K562 (cell line): ENCODE results near the gene RHBDL3. TPM values are rescaled to one million over a fixed set of nuclear protein-coding genes. Genes with fewer than 3 reads are reported as not detected.

Experiments used
- ATAC-seq: fragments of 200-7000 bp; cut with Tn5 transposase; 3 replicates; pipeline ENCODE4 v1.9.1; 2020; ENCODE audit warnings: moderate library complexity
- BruUV-seq: library from RNA; stranded (reverse); fragments of 400-500 nt; replicated peaks from 2 replicates; lab custom pipeline; 2021; lab: Mats Ljungman, UMichigan
- CTCF ChIA-PET: fragments of 300-600 bp; formaldehyde crosslinking; extraction: SDS; loops from one replicate; lab custom pipeline; 2021; ENCODE audit warnings: low intra/inter-chr PET ratio; lab: Yijun Ruan, JAX
- POLR2A ChIA-PET: fragments of 300-600, 350-650 bp; sonication (Branson Sonifier 250); formaldehyde crosslinking; extraction: SDS; loops from one replicate; lab custom pipeline; 2021; ENCODE audit warnings: antibody characterized with exemption, inconsistent platforms; lab: Yijun Ruan, JAX
- DNase-seq, 4 experiments: peaks; one replicate each; pipeline versions ENCODE4 v3.0.0 to v3.0.0-alpha.2; 2011 to 2018; ENCODE audit warnings: low spot score in 3 of 4, mixed read lengths in 3 of 4; ENCODE audit errors: extremely low read depth in 1 of 4
- FAIRE-seq: peaks from 2 replicates; lab custom pipeline; 2011; peaks lifted over from hg19 to GRCh38; lab: Jason Lieb, UNC
- H2AFZ ChIP-seq: 2 replicates; pipeline ENCODE4 v1.6.0; 2011; ENCODE audit warnings: low read depth, low read length, control low read depth, inconsistent platforms
- H3K27ac ChIP-seq: fragments of 200-600 bp; 3 replicates; pipeline ENCODE4 v1.8.0; 2011; ENCODE audit warnings: low read depth, mild to moderate bottlenecking, control low read depth, inconsistent platforms, low read length, moderate library complexity, mixed read lengths; ENCODE audit errors: extremely low read depth
- H3K27me3 ChIP-seq, 2 experiments: fragments of 300-600 bp in 1 of 2; 2 replicates in 1 of 2; 3 replicates in 1 of 2; pipeline versions ENCODE4 v1.6.0 to v1.8.0; 2011; ENCODE audit warnings: inconsistent platforms in 2 of 2, low read length in 2 of 2, mild to moderate bottlenecking in 1 of 2, mixed read lengths in 1 of 2, moderate library complexity in 1 of 2; ENCODE audit not compliant: control insufficient read depth in 2 of 2, insufficient read depth in 2 of 2
- H3K36me3 ChIP-seq: fragments of 300-600 bp; 3 replicates; pipeline ENCODE4 v1.8.0; 2011; ENCODE audit warnings: mild to moderate bottlenecking, low read length, inconsistent platforms; ENCODE audit not compliant: control insufficient read depth, insufficient read depth
- H3K4me1 ChIP-seq, 2 experiments: fragments of 200-600 bp in 1 of 2; replicated peaks in 1 of 2; 2 replicates in 1 of 2; 3 replicates in 1 of 2; pipeline versions ENCODE4 v1.5.1 to v1.8.0; 2011; ENCODE audit warnings: inconsistent platforms in 2 of 2, low read length in 2 of 2, mild to moderate bottlenecking in 1 of 2, mixed read lengths in 1 of 2, moderate library complexity in 1 of 2; ENCODE audit not compliant: control insufficient read depth in 2 of 2, insufficient read depth in 2 of 2
- H3K4me2 ChIP-seq: 2 replicates; pipeline ENCODE4 v1.6.1; 2011; ENCODE audit warnings: low read length, control low read depth, inconsistent platforms, mixed read lengths; ENCODE audit not compliant: insufficient read depth
- H3K4me3 ChIP-seq: fragments of 200-600 bp; sonication (generic), shearing (Covaris generic); 2 replicates; pipeline ENCODE4 v1.5.1; 2016; ENCODE audit warnings: control low read depth, inconsistent platforms
- H3K79me2 ChIP-seq: fragments of 200-600 bp; 3 replicates; pipeline ENCODE4 v1.8.0; 2011; ENCODE audit warnings: low read length, inconsistent platforms; ENCODE audit not compliant: control insufficient read depth, insufficient read depth
- H3K9ac ChIP-seq, 2 experiments: 2 replicates each; pipeline versions ENCODE4 v1.6.0 to v1.6.1; 2011; ENCODE audit warnings: low read depth in 2 of 2, low read length in 2 of 2, control low read depth in 1 of 2, inconsistent platforms in 1 of 2, mild to moderate bottlenecking in 1 of 2, mixed read lengths in 1 of 2; ENCODE audit not compliant: insufficient read depth in 1 of 2
- H3K9me1 ChIP-seq: one replicate; pipeline ENCODE4 v1.6.0; 2011; ENCODE audit warnings: inconsistent platforms, mild to moderate bottlenecking, low read length, moderate library complexity; ENCODE audit not compliant: control insufficient read depth, insufficient read depth
- H3K9me3 ChIP-seq: replicated peaks from 2 replicates; pipeline ENCODE4 v1.5.1; 2011; ENCODE audit warnings: low read depth, low read length, inconsistent platforms; ENCODE audit not compliant: control insufficient read depth, insufficient read depth
- H4K20me1 ChIP-seq: replicated peaks from 2 replicates; pipeline ENCODE4 v1.6.1; 2011; ENCODE audit warnings: low read length, inconsistent platforms, mixed read lengths; ENCODE audit not compliant: control insufficient read depth, insufficient read depth
- BCL6 ChIP-seq: fragments of 250-450 bp; sonication (Bioruptor Pico); IDR thresholded peaks from 2 replicates; pipeline ENCODE4 v1.4.0; 2020
- CBX2 ChIP-seq: fragments of 200-600 bp; sonication (generic); IDR thresholded peaks from one replicate; pipeline ENCODE4 v1.6.1; 2012; ENCODE audit warnings: mild to moderate bottlenecking, low read length, inconsistent platforms; ENCODE audit not compliant: insufficient read depth, poor library complexity, severe bottlenecking
- E2F4 ChIP-seq: sonication (generic); formaldehyde crosslinking; IDR thresholded peaks from 2 replicates; pipeline ENCODE4 v1.8.0; 2022; ENCODE audit warnings: mild to moderate bottlenecking, low read depth, missing genetic modification reagents
- HEY1 ChIP-seq: fragments of 250-450 bp; sonication (Bioruptor Pico); IDR thresholded peaks from 2 replicates; pipeline ENCODE4 v1.5.0; 2020; ENCODE audit warnings: mild to moderate bottlenecking, moderate library complexity, borderline replicate concordance
- KDM5B ChIP-seq: fragments of 200-600 bp; sonication (generic); IDR thresholded peaks from 2 replicates; pipeline ENCODE4 v1.6.1; 2012; ENCODE audit warnings: low read depth, mild to moderate bottlenecking, moderate library complexity, low read length, control low read depth, inconsistent platforms; ENCODE audit not compliant: insufficient replicate concordance
- MAFG ChIP-seq: fragments of 450-650 bp; conservative IDR thresholded peaks from 2 replicates; pipeline ENCODE4 v1.6.1; 2016; ENCODE audit warnings: missing genetic modification characterization, missing compliant biosample characterization
- MECOM ChIP-seq: fragments of 250-450 bp; sonication (Bioruptor Pico); IDR thresholded peaks from 2 replicates; pipeline ENCODE4 v1.8.0; 2022; ENCODE audit warnings: inconsistent platforms
- MED1 ChIP-seq: sonication (generic); formaldehyde crosslinking; IDR thresholded peaks from 2 replicates; pipeline ENCODE4 v1.8.1; 2023; ENCODE audit warnings: missing genetic modification reagents, borderline replicate concordance
- NELFE ChIP-seq: IDR thresholded peaks from 2 replicates; pipeline ENCODE4 v1.6.1; 2011; ENCODE audit warnings: mild to moderate bottlenecking; ENCODE audit not compliant: insufficient read depth, insufficient read length
- NFIC ChIP-seq: fragments of 450-650 bp; IDR thresholded peaks from 2 replicates; pipeline ENCODE4 v1.6.1; 2017; ENCODE audit warnings: mild to moderate bottlenecking, inconsistent platforms
- SAFB ChIP-seq: fragments of 200-400 bp; formaldehyde crosslinking; IDR thresholded peaks from 2 replicates; pipeline ENCODE4 v1.6.1; 2017; ENCODE audit warnings: low read depth, low read length, borderline replicate concordance
- SFPQ ChIP-seq: fragments of 200-400 bp; formaldehyde crosslinking; IDR thresholded peaks from 2 replicates; pipeline ENCODE4 v1.6.1; 2017; ENCODE audit warnings: mild to moderate bottlenecking, low read depth, low read length, moderate library complexity
- XRCC5 ChIP-seq: fragments of 200-400 bp; formaldehyde crosslinking; IDR thresholded peaks from 2 replicates; pipeline ENCODE4 v1.6.1; 2017; ENCODE audit warnings: low read depth, mild to moderate bottlenecking, low read length
- ZBTB5 ChIP-seq: fragments of 450-650 bp; IDR thresholded peaks from 2 replicates; pipeline ENCODE4 v1.6.1; 2017; ENCODE audit warnings: antibody characterized with exemption
- ZNF717 ChIP-seq: fragments of 250-450 bp; sonication (Bioruptor Pico); IDR thresholded peaks from 2 replicates; pipeline ENCODE4 v1.5.0; 2021
- WGBS: fragments of 100-300 bp; shearing (Covaris generic); methylation state at CpG from one replicate; pipeline ENCODE4 v1.1.6; 2016; ENCODE audit warnings: low coverage, mixed read lengths; ENCODE audit not compliant: insufficient coverage; ENCODE audit errors: missing lambda C conversion rate; 5-methylcytosine and 5-hydroxymethylcytosine counted together
- in situ Hi-C: fragments of 300-500 bp; cut with MboI; formaldehyde crosslinking; loops from 4 replicates; pipeline ENCODE4 v1.15.0; 2018; ENCODE audit warnings: inconsistent platforms, mixed read lengths
- intact Hi-C: fragments of 100-400 bp; cut with micrococcal nuclease; formaldehyde crosslinking; loops from 2 replicates; pipeline ENCODE4 v1.14.2; 2022
- polyA plus RNA-seq, 8 experiments: library from polyadenylated mRNA; depleted of rRNA in 4 of 8; stranded (reverse) in 5 of 8; unstranded in 3 of 8; fragments of >200 nt; fragmentation: Nextera tagmentation in 2 of 8; fragmentation: Illumina TruSeq in 1 of 8; extraction: Ambion mirVana in 2 of 8; extraction: Trizol in 1 of 8; gene quantifications; 2 replicates each; pipeline versions ENCODE4 v1.2.1 to v1.2.3, GENCODE V29; 2011 to 2014; ENCODE audit warnings: inconsistent platforms in 1 of 8, missing spikeins in 1 of 8
- total RNA-seq, 7 experiments: library from RNA; depleted of rRNA in 6 of 7; stranded (reverse); fragments of >200 nt in 6 of 7; fragmentation: Illumina TruSeq in 2 of 7; extraction: Trizol in 2 of 7; gene quantifications; 2 replicates each; pipeline versions ENCODE4 v1.2.1 to v1.2.3, GENCODE V29; 2011 to 2021; ENCODE audit warnings: low replicate concordance in 1 of 7

The RHBDL3 gene
- total and polyA plus RNA-seq, 9 of the 15 experiments (the other 6 are each of a cell fraction or from before 2014, with no cell fraction given), result 0.06 to 0.31 (median 0.09) TPM; not detected in 4

GRCh38 chr17:32267690-32268205 lies 2.1 kb downstream of the RHBDL3 start (continued):
- no peak for TF ChIP-seq CBX2
- TF ChIP-seq ZNF717, result no peak

GRCh38 chr17:32268734-32269288 lies 3.2 kb downstream of the RHBDL3 start:
- H3K27me3 ChIP-seq, result peaks cover 46 to 60% of the 10 kb centered on the region in 2 experiments
- H2AFZ ChIP-seq, result no peak overlapping the region
- no peak for FAIRE-seq
- H3K36me3 ChIP-seq, result no peaks in the 10 kb centered on the region
- no TSS peak for BruUV-seq
- DNase-seq, result no peak
- POLR2A ChIA-PET, result interaction anchor here (0.9 kb wide), 1 partner anchor 18 kb away, joined by 4 read pairs; no protein-coding TSS in a partner anchor
- no peaks in the 10 kb centered on the region for H3K79me2 ChIP-seq
- H3K4me1 ChIP-seq, result peaks cover 0 to 15% of the 10 kb centered on the region in 2 experiments; a peak in 4 of 5 replicates
- H3K9me1 ChIP-seq, result no peaks in the 10 kb centered on the region
- ATAC-seq, result no peak
- H3K4me3 ChIP-seq, result no peak overlapping the region
- in situ Hi-C loops, result no loop called here
- 5% methylated on average over 7 of the region's 7 CpGs for WGBS
- H3K4me2 ChIP-seq, result no peak overlapping the region
- no peaks in the 10 kb centered on the region for H3K9me3 ChIP-seq
- no peak overlapping the region for H3K9ac ChIP-seq
- peaks cover 25% of the 10 kb centered on the region for H4K20me1 ChIP-seq
- intact Hi-C loops, result no loop called here
- H3K27ac ChIP-seq, result no peak overlapping the region
- CTCF ChIA-PET, result no interaction called here
- TF ChIP-seq NELFE (no peak), ZBTB5 (no peak), SFPQ (no peak), KDM5B (no peak), HEY1 (CRISPR knock-in tag) (no peak), MECOM (no peak), MAFG (tag) (no peak), MED1 (CRISPR knock-in tag) (no peak), E2F4 (no peak), BCL6 (CRISPR knock-in tag) (no peak), XRCC5 (no peak), SAFB (no peak), NFIC (peak; percentile 81)
